ENCODE results near the gene USP32. TPM values are rescaled to one million over a fixed set of nuclear protein-coding genes. Genes with fewer than 3 reads are reported as not detected.
"Not testable (repeated sequence)": the region's sequence is repeated elsewhere in the genome, so short reads cannot be mapped to it uniquely, and the experiment has no call there.

Gene USP32
- total RNA-seq, 1 experiment from 2014 or later = 31.0 TPM

DNA sequence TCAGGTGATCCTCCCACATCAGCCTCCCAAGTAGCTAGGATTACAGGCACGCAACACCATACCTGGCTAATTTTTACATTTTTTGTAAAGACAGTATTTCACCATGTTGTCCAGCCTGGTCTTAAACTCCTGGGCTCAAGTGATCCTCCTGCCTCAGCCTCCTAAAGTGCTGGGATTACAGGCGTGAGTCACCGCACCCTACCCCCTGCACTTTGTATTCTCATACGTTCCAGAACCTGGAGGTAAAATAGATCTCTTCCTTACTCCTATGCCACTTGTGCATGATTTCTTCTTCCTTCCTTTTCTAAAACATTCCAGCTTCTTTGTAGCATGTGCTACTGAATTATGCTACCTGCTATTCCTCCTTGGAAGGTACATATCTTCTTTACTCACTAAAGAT is 197.8 kb downstream of the USP32 start:
- peaks cover 10% of the 10 kb centered on the region; the same call in 1 of the 2 replicates for H3K36me3 ChIP-seq
- H3K4me1 ChIP-seq, DNase-seq: not testable (repeated sequence)

DNA sequence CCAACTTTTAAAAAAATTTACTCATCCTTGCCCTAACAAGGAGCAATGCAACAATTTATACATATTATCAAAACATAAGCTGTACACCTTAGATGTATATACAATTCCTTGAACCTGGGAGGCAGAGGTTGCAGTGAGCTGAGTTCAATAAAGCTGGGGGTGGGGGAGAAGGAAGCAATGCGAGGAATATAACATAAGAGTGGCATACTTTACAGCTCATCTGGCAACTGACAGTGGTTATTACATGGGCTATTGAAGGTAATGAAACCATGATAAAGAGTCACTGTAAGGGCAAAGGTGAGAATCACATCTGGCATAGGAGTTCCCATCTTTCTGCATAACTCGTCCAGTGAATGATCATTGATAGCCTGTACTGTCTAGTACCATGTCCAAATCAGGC is 198.5 kb downstream of the USP32 start:
- Histone ChIP-seq H3K4me3 (no peak overlapping the region), H3K27ac (no peak overlapping the region), H3K4me1 (no peaks in the 10 kb centered on the region), H3K27me3 (no peaks in the 10 kb centered on the region), H3K9me3 (replicated peaks) (no peaks in the 10 kb centered on the region), H3K36me3 (peaks cover 10% of the 10 kb centered on the region; the same call in 1 of the 2 replicates)
- no peak for DNase-seq

More for the DNA sequence above, 197.8 kb downstream of the USP32 start:
- not testable (repeated sequence) for H3K27ac ChIP-seq; H3K4me3 ChIP-seq; H3K9me3 ChIP-seq (replicated peaks); H3K27me3 ChIP-seq

DNA sequence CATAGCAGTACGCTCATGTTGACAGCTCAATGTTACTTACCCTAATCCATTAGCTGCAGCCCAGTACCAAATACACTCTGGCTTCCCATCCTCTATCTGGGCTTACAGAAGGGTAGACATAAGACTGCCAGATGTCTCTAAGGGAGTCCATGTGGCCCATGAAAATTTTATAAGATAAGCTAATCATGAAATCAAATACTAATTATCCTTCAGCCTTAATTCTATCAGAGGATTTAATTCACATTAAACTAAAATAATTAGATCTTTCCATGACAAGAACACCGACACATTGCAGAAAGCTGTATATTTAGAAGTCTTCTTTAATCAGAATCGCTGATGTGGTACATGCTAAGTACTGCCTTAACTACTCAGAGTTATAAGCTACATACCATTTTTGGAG is 198.9 kb downstream of the USP32 start:
- not testable (repeated sequence) for DNase-seq; H3K9me3 ChIP-seq (replicated peaks); H3K4me1 ChIP-seq; H3K27me3 ChIP-seq; H3K27ac ChIP-seq; H3K4me3 ChIP-seq
- peaks cover 10% of the 10 kb centered on the region; the same call in 1 of the 2 replicates for H3K36me3 ChIP-seq

DNA sequence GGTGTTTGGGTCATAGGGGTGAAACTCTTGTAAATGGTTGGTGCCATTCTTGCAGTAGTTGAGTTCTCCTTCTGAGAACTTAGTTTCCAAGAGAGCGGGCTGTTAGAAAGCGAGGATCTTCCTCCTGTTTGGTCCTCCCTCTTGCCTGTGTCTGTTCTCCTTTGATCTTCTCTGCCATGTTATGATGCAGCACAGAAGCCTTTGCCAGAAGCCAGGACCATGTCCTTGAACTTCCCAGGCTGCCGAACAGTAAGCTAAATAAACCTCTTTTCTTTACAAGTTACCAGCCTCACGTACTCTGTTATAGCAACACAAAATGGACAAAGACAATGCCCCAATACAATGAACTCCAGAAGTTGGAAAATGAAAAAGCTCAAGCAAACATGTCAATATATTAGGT is 201.9 kb downstream of the USP32 start:
- DNase-seq; H3K9me3 ChIP-seq (replicated peaks); H3K4me3 ChIP-seq; H3K4me1 ChIP-seq; H3K27me3 ChIP-seq; H3K27ac ChIP-seq: not testable (repeated sequence)
- H3K36me3 ChIP-seq = peaks cover 10% of the 10 kb centered on the region; the same call in 1 of the 2 replicates

DNA sequence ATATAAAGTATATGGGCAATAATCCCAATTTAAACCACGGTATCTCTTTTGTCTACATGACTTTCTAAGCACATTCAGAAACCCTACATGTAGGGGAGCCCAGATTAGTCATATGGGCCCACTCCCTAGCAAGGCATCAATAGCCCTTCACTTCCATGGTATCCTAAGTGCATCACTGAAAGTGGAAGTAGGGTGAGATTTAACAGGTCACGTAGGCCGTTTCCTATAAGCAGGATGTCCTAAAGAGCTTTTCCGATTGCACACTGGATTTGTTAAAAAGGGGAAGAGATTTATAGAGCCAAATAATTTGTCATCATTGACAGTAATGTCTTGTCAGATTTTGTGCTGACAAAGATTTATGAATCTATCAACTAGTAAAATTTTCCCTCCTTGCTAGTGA is 203.2 kb downstream of the USP32 start:
- no peaks in the 10 kb centered on the region for H3K9me3 ChIP-seq (replicated peaks)
- DNase-seq = no peak
- peaks cover 10% of the 10 kb centered on the region; the same call in 1 of the 2 replicates for H3K36me3 ChIP-seq
- H3K27ac ChIP-seq = no peak overlapping the region
- no peak overlapping the region for H3K4me3 ChIP-seq
- H3K27me3 ChIP-seq = no peaks in the 10 kb centered on the region
- H3K4me1 ChIP-seq = no peaks in the 10 kb centered on the region

DNA sequence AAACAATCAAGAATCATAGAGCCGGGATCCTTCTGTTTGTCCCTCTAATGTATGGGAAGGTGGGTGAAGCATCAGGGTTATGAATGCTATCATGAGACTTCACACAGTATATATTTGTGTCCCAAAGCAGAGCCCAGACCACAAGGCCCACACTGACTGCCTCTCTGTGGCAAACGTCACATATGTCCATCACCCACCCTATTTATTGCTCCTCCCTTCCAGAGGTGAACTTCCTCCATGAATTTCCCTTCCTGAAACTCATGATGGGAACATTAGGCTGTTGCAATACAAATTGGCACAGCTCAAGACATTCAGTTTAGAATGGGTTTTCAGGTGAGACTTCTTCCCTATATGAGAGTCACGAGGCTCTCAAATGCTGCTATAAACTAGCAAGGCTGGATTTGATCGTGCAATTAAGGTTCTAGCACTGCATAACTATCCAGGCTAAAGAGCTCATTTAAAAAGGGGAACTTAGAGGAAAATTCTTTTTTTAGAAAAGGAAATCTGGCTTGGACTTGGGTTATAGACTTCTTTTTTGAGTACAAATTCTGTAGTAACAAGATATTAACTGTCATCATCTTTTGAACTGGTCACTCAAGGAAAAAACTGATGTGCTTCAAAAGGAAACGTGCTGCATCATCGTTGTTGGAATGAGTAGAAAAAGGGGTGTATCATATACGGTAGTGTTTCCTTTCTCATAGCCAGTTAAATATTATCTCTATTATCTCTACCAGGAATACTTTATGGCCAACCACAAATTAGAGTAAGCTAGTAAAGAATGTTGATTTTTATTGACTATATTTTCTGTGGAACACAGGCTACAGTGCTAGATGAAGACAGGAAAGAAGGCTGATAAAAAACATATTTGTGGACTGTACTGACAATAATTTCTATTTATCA is 204.8 kb downstream of the USP32 start:
- DNase-seq, H3K27ac ChIP-seq: not testable (repeated sequence)

DNA sequence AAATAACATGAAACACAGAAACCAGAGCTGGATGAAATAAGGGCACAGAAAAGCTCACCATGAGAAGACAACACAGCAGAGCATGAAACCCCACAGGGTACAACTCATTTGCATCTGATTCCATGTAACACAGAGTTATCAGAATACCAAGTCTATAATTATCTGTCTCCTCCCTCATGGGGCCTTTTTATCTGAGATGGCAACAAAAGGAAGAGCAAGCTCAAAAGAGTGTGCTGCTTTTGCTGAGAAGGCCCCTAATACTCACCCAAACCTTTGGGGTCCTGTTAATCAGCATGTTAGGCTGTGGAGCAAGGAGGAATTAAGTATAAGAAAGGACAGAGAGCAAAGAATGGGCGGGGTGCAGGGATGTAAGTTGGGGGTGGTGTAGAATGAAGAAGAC is 205.6 kb downstream of the USP32 start:
- not testable (repeated sequence) for H3K4me3 ChIP-seq; DNase-seq; H3K9me3 ChIP-seq (replicated peaks); H3K27ac ChIP-seq; H3K27me3 ChIP-seq; H3K36me3 ChIP-seq; H3K4me1 ChIP-seq

More for the DNA sequence above, 204.8 kb downstream of the USP32 start:
- H3K4me1 ChIP-seq; H3K4me3 ChIP-seq; H3K9me3 ChIP-seq (replicated peaks); H3K27me3 ChIP-seq: not testable (repeated sequence)
- peaks cover 10% of the 10 kb centered on the region; the same call in 1 of the 2 replicates for H3K36me3 ChIP-seq

DNA sequence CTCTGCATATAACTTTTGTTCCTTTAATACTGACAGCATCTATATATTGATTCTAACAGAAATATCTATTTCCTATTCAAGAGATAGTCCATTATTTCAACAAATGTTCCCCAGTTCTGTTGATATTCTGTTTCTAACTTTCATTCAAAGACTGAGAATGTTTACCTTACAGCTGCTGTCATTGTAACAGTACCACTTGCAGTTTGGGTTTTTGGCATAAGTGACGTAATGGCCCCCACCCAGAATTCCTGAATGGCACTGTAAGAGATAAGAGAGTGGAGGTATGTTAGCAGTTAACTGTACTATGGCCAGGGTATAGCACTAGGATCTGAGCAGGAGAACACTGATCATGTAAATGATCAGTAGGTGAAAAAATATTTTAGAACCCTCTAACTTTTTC is 211.6 kb downstream of the USP32 start:
- not testable (repeated sequence) for H3K4me1 ChIP-seq; H3K9me3 ChIP-seq (replicated peaks); H3K36me3 ChIP-seq; H3K4me3 ChIP-seq; H3K27me3 ChIP-seq; DNase-seq; H3K27ac ChIP-seq

DNA sequence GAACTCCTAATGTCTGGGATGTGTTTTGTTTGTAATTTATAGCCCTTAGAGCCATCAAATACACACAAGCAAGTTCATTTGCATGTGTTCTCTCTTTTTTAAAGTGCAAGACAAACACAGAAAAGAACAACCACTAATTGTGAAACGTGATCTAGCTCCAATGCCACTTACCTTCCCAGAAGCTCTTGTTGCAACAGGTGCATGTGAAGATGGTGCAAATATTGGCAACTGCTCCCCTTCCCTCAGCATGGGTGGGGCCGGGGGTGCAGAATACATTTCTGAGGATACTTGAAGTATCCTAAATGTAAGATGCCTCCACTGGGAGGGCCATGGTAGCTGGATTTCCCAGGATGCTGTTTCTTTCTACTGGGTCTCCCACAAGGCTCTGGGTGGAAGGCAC is 213.8 kb downstream of the USP32 start:
- H3K27ac ChIP-seq; H3K9me3 ChIP-seq (replicated peaks); H3K4me1 ChIP-seq; H3K4me3 ChIP-seq; H3K36me3 ChIP-seq; DNase-seq; H3K27me3 ChIP-seq: not testable (repeated sequence)

DNA sequence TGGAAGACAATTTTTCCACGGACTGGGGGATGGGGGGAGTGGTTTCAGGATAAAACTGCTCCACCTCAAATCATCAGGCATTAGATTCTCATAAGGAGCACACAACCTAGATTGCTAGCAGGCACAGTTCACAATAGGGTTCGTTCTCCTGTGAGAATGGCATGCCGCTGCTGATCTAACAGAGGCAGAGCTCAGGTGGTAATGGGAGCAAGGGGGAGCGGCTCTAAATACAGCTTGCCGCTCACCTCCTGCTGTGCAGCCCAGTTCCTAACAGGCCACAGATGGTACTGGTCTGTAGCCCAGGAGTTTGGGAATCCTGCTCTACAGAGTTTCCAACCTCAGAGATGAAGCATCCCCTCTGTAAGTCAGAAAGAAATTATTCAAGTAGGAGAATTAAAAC is 215.2 kb downstream of the USP32 start:
- H3K36me3 ChIP-seq; H3K9me3 ChIP-seq (replicated peaks); H3K4me1 ChIP-seq; H3K4me3 ChIP-seq; H3K27ac ChIP-seq; DNase-seq; H3K27me3 ChIP-seq: not testable (repeated sequence)

DNA sequence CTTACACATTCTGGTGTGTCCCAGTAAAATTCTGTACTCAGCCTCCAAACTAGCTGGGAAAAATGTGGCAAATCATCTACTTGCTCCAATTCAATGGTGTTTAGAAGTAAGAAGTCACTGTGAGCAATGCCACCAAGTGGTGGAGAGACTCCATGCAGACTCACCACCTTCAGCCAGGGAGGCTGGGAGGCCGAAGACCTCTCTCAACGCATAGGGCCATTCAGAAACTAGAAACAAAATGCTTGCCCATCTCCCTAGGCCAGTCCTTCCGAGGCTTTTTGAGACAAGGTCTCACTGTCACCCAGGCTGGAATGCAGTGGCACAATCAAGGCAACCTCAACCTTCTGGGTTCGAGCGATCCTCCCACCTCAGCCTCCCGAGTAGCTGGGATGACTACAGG is 217.2 kb downstream of the USP32 start:
- not testable (repeated sequence) for H3K9me3 ChIP-seq (replicated peaks); H3K4me1 ChIP-seq; H3K36me3 ChIP-seq; H3K27me3 ChIP-seq; H3K27ac ChIP-seq; DNase-seq; H3K4me3 ChIP-seq

DNA sequence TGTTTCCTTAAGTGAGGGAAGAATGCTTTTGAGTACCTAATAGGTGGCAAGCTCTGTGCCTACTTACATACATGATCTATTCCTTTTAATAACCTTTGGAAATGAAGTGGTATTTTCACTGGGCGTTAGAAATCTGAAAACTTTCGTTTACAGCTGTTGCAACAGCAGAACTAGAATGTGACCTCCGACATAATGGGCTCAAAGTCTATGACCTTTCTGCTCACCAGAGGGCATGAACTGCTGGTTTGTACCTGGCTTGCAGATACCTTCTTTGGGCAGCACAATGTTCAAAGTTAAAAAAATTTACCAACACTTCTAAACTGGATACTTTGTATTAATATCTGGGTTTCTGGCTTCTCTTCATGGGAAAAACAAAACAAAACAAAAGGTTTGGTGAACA is 217.9 kb downstream of the USP32 start:
- H3K4me1 ChIP-seq = no peaks in the 10 kb centered on the region
- DNase-seq = no peak

DNA sequence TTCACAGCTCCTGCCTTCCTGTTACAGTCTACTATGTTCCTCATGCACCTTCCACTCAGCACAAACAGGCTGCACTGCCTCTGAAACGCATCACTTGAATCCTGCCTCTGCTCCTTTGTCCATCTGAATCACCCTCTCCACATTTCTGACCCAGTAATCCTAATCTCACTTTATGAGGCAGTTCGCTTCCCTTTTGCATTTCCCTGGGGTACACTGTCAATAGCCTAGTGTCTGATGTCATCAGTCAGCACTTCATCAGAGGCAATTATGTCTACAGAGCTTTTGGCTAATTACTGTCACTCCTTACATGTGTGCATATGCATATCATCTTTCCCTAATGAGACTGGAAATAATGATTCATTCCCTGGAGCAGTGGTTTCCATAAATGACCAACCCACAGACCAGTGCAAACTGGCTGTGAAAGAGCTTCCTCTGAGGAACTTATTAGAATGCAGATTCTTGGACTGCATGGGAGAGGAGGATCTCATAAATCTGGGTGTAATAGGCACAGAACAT is 218.6 kb downstream of the USP32 start:
- Histone ChIP-seq H3K36me3 (no peaks in the 10 kb centered on the region), H3K4me1 (no peaks in the 10 kb centered on the region), H3K9me3 (replicated peaks) (no peaks in the 10 kb centered on the region), H3K27ac (no peak overlapping the region), H3K27me3 (no peaks in the 10 kb centered on the region), H3K4me3 (no peak overlapping the region)
- no peak for DNase-seq

More for the DNA sequence above, 217.9 kb downstream of the USP32 start:
- Histone ChIP-seq H3K9me3 (replicated peaks) (no peaks in the 10 kb centered on the region), H3K27ac (no peak overlapping the region), H3K36me3 (no peaks in the 10 kb centered on the region), H3K27me3 (no peaks in the 10 kb centered on the region), H3K4me3 (no peak overlapping the region)

DNA sequence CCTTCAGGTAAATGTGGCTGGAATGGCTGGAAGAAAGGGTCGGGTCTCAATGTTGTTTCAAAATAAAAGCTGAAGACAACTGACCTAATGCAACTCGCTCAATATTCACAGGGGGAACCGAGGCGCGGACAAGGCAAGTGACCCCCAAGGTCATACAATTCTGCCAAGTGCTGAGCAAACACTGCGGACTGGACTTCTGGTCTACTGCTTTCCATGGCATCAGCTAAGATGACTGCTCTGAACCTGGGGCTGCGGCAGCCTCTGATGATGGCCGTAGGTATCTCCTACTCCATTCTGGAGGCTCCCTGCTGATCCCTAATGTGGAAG is 220.2 kb downstream of the USP32 start:
- H3K9me3 ChIP-seq (replicated peaks) = no peaks in the 10 kb centered on the region
- no peak overlapping the region for H3K4me3 ChIP-seq
- DNase-seq = no peak
- no peaks in the 10 kb centered on the region for H3K4me1 ChIP-seq
- H3K36me3 ChIP-seq = no peaks in the 10 kb centered on the region
- no peaks in the 10 kb centered on the region for H3K27me3 ChIP-seq
- H3K27ac ChIP-seq = no peak overlapping the region

DNA sequence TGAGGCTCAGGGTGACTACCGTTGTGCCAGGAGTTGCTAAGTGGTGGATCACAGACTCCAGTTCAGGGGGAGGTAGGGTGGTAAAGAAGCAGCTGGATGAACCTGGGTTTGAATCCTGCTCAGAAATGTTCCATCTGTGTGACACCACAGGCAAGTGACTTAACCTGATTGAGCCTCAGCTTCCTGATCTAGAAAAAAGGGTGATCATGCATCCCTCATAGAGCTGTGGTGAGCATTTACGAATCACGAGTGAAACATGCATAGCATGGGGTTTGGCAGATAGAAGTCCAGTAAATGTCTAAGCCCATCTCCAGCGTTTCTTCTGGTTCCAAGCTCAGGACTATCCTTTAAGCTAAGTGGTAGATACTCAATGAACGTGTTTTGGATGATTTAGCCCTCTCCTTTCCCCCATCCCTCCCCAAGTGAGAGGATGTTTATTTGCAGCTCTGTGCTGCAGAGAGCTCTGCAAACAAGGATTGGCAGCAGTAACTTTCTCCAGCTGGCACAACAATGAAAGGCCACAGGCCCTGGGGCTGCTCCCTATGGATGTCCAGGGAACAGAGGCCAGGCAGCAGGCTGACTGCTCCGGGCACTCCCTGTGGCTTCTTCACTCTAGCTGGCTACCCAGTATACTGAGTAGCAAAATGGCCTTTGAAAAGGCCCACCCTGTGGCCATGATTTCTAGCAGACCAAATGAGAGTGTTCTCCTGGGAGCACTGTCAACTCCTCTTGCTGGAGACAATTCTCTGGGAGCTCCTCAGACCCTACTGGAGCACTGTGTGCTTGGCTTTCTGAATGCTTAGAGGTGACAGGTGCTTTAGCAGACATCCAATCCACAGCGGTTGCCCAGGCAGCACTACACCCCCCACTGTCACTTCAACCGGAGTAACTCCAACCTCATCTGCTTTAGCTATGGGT is 220.8 kb downstream of the USP32 start:
- H3K4me1 ChIP-seq = no peaks in the 10 kb centered on the region; the same call in 1 of the 2 replicates
- no peak for DNase-seq
- no peaks in the 10 kb centered on the region for H3K27me3 ChIP-seq
- H3K9me3 ChIP-seq (replicated peaks) = no peaks in the 10 kb centered on the region
- no peak overlapping the region for H3K4me3 ChIP-seq
- no peak overlapping the region for H3K27ac ChIP-seq
- no peaks in the 10 kb centered on the region for H3K36me3 ChIP-seq

Data from SJCRH30 (cell line).